Natural killer cell (primary cell): ENCODE measurements around the gene MAPKAPK3. TPM values are rescaled to one million over a fixed set of nuclear protein-coding genes. Genes with fewer than 3 reads are reported as not detected.

Experiments used
- ATAC-seq, 3 donors: fragments of 150-1000 bp in 2 of 3; fragments of 200-7000 bp in 1 of 3; cut with Tn5 transposase; 1 replicate in 1 of 3; 2 replicates in 2 of 3; pipeline ENCODE4 v1.10.0; 2021; ENCODE audit warnings: mild to moderate bottlenecking in 2 of 3, moderate library complexity in 2 of 3
- DNase-seq, 2 donors: peaks; one replicate each; pipeline versions ENCODE4 v3.0.0 to v3.0.0-alpha.2; 2013 to 2021; ENCODE audit warnings: mixed read lengths in 1 of 2
- H3K27ac ChIP-seq: one replicate; pipeline ENCODE4 v1.5.1; 2013; ENCODE audit warnings: mild to moderate bottlenecking, low read length
- H3K27me3 ChIP-seq: one replicate; pipeline ENCODE4 v1.6.1; 2013; ENCODE audit warnings: low read length; ENCODE audit not compliant: control insufficient read depth, insufficient read depth
- H3K36me3 ChIP-seq: one replicate; pipeline ENCODE4 v1.6.1; 2013; ENCODE audit warnings: low read length; ENCODE audit not compliant: control insufficient read depth, insufficient read depth
- H3K4me1 ChIP-seq: one replicate; pipeline ENCODE4 v1.6.1; 2013; ENCODE audit warnings: low read length; ENCODE audit not compliant: control insufficient read depth, insufficient read depth
- H3K4me3 ChIP-seq: one replicate; pipeline ENCODE4 v1.5.1; 2013; ENCODE audit warnings: low read length
- H3K9me3 ChIP-seq: one replicate; pipeline ENCODE4 v1.6.1; 2013; ENCODE audit warnings: low read length; ENCODE audit not compliant: control insufficient read depth, insufficient read depth
- H3K27ac Mint-ChIP-seq, 2 donors: one replicate each; pipeline ENCODE4 v1.8.0; 2022; ENCODE audit warnings: mild to moderate bottlenecking in 2 of 2, mixed read lengths in 2 of 2, moderate library complexity in 1 of 2
- H3K27me3 Mint-ChIP-seq, 2 donors: one replicate each; pipeline ENCODE4 v1.8.0; 2022; ENCODE audit warnings: low read depth in 2 of 2, mixed read lengths in 2 of 2
- H3K36me3 Mint-ChIP-seq: one replicate; pipeline ENCODE4 v1.8.0; 2022; ENCODE audit warnings: mixed read lengths
- H3K4me1 Mint-ChIP-seq, 2 donors: one replicate each; pipeline ENCODE4 v1.8.0; 2022; ENCODE audit warnings: mixed read lengths in 2 of 2
- H3K4me3 Mint-ChIP-seq: one replicate; pipeline ENCODE4 v1.8.0; 2022; ENCODE audit warnings: mild to moderate bottlenecking, moderate library complexity, mixed read lengths
- H3K9me3 Mint-ChIP-seq, 2 donors: one replicate each; pipeline ENCODE4 v1.8.0; 2022; ENCODE audit warnings: mixed read lengths in 2 of 2
- WGBS: methylation state at CpG from one replicate; pipeline ENCODE4 v1.1.7; 2013; ENCODE audit warnings: missing lambda C conversion rate; ENCODE audit not compliant: insufficient coverage; 5-methylcytosine and 5-hydroxymethylcytosine counted together
- intact Hi-C: fragments of 100-400 bp; cut with micrococcal nuclease; formaldehyde crosslinking; loops from one replicate; pipeline ENCODE4 v1.14.2; 2022
- total RNA-seq, 4 donors: library from RNA; stranded (reverse); fragments of 120-200 nt in 1 of 4; gene quantifications; one replicate each; pipeline versions ENCODE4 v1.2.3 to v1.2.4, GENCODE V29; 2013 to 2022
- TF ChIP-seq, protein P1 (sequence below): fragments of 200-600 bp; IDR thresholded peaks from one replicate; pipeline ENCODE4 v1.8.0; 2022; ENCODE audit warnings: antibody characterized with exemption

The MAPKAPK3 gene
- total RNA-seq, 3 donors from 2014 or later (not counting 1 experiment from before 2014, with no cell fraction given): 48.0 to 57.7 (median 49.3) TPM

DNA sequence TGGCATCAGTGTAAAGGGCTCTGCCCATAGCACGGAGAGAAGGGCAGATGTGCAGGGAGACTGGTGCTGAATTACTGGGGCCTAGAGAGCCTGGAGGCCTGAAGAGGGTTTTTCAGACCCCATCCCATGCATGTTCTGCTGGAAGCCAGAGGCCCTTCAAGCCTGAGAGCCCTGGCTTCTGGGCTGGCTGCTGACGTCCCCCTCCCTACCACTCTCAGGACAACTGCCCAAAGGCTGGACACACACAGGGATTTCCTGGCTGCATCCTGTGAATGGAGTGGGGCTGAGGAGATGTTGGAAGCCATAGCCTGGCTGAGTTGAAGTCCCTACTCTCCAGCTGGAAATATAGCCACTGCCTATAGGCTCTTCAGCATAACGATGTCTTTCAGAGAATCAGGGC lies 40.9 kb downstream of the MAPKAPK3 start:
- WGBS: 100% methylated on average over 2 of the region's 3 CpGs
- Histone ChIP-seq H3K27me3 (no peaks in the 10 kb centered on the region), H3K4me3 (no peak overlapping the region), H3K36me3 (no peaks in the 10 kb centered on the region), H3K4me1 (no peaks in the 10 kb centered on the region), H3K27ac (no peak overlapping the region), H3K9me3 (no peaks in the 10 kb centered on the region)
- intact Hi-C loops: loop anchor here (10.0 kb wide), 1 partner anchor 83 kb away; no protein-coding TSS in a partner anchor
- TF ChIP-seq, protein P1, sequence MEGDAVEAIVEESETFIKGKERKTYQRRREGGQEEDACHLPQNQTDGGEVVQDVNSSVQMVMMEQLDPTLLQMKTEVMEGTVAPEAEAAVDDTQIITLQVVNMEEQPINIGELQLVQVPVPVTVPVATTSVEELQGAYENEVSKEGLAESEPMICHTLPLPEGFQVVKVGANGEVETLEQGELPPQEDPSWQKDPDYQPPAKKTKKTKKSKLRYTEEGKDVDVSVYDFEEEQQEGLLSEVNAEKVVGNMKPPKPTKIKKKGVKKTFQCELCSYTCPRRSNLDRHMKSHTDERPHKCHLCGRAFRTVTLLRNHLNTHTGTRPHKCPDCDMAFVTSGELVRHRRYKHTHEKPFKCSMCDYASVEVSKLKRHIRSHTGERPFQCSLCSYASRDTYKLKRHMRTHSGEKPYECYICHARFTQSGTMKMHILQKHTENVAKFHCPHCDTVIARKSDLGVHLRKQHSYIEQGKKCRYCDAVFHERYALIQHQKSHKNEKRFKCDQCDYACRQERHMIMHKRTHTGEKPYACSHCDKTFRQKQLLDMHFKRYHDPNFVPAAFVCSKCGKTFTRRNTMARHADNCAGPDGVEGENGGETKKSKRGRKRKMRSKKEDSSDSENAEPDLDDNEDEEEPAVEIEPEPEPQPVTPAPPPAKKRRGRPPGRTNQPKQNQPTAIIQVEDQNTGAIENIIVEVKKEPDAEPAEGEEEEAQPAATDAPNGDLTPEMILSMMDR: no peak
- H3K4me1 Mint-ChIP-seq: peaks cover 0 to 2% of the 10 kb centered on the region in 2 donors
- no peaks in the 10 kb centered on the region for H3K36me3 Mint-ChIP-seq
- no peaks in the 10 kb centered on the region for H3K9me3 Mint-ChIP-seq
- ATAC-seq: no peak
- no peak overlapping the region for H3K4me3 Mint-ChIP-seq
- DNase-seq: no peak
- H3K27ac Mint-ChIP-seq: no peak overlapping the region
- H3K27me3 Mint-ChIP-seq: no peaks in the 10 kb centered on the region

DNA sequence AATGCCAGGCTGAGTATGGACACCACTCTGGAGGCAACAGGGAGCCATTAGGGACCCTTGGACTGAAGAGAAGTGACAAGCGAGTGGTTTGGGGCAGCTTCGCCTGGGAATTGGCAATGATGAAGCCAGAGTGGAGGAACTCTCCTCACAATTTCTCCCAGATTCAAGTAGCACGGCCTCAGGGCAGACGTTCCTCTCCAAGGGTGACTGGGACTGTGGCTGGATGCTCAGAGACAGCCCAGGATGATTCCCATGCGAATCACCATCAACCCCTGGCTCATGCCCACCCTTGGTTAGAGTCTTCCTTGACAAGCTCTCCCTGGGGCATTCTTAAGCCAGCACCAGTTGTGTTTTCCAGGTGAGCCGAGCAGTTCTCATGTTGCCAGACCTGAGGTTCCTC lies 41.5 kb downstream of the MAPKAPK3 start:
- Histone ChIP-seq H3K27ac (no peak overlapping the region), H3K36me3 (no peaks in the 10 kb centered on the region), H3K4me1 (no peaks in the 10 kb centered on the region), H3K9me3 (no peaks in the 10 kb centered on the region), H3K27me3 (no peaks in the 10 kb centered on the region), H3K4me3 (no peak overlapping the region)
- TF ChIP-seq, protein P1: no peak
- DNase-seq: no peak
- intact Hi-C loops: loop anchor here (10.0 kb wide), 1 partner anchor 84 kb away; no protein-coding TSS in a partner anchor
- no peaks in the 10 kb centered on the region for H3K36me3 Mint-ChIP-seq
- no peak overlapping the region for H3K4me3 Mint-ChIP-seq
- H3K27me3 Mint-ChIP-seq: no peaks in the 10 kb centered on the region
- H3K27ac Mint-ChIP-seq: no peak overlapping the region
- ATAC-seq: no peak
- WGBS: 95% methylated on average over 6 of the region's 6 CpGs
- no peaks in the 10 kb centered on the region for H3K9me3 Mint-ChIP-seq
- no peaks in the 10 kb centered on the region for H3K4me1 Mint-ChIP-seq

DNA sequence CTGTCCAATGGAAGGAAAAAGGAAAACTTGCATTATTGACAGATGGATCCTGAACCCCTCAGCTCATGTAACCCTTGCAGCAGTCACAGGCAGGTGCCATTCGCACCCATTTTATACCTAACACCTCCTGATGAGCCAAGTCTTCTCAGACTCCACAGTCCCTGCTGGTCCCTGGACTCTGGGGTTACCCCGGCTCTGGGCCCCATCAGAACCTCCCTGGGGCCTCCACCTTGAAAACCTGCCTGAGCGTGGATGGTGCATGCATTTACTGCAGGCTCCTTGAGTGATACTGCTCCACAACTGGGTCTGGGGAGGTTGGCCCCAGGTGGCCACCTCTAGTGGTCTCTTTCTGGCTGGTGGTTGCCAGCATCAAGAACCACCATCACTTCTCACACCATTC lies 41.9 kb downstream of the MAPKAPK3 start:
- H3K36me3 Mint-ChIP-seq: no peaks in the 10 kb centered on the region
- Histone ChIP-seq H3K36me3 (no peaks in the 10 kb centered on the region), H3K4me3 (no peak overlapping the region), H3K27me3 (no peaks in the 10 kb centered on the region), H3K27ac (no peak overlapping the region), H3K9me3 (no peaks in the 10 kb centered on the region), H3K4me1 (no peaks in the 10 kb centered on the region)
- H3K9me3 Mint-ChIP-seq: no peaks in the 10 kb centered on the region
- peak in 1 of 3 donors; percentile 24 for ATAC-seq
- intact Hi-C loops: loop anchor here (10.0 kb wide), 1 partner anchor 84 kb away; no protein-coding TSS in a partner anchor
- H3K4me1 Mint-ChIP-seq: no peaks in the 10 kb centered on the region
- DNase-seq: no peak
- WGBS: 90% methylated on average over 3 of the region's 3 CpGs
- no peak overlapping the region for H3K4me3 Mint-ChIP-seq
- TF ChIP-seq, protein P1: no peak
- no peak overlapping the region for H3K27ac Mint-ChIP-seq
- no peaks in the 10 kb centered on the region for H3K27me3 Mint-ChIP-seq

DNA sequence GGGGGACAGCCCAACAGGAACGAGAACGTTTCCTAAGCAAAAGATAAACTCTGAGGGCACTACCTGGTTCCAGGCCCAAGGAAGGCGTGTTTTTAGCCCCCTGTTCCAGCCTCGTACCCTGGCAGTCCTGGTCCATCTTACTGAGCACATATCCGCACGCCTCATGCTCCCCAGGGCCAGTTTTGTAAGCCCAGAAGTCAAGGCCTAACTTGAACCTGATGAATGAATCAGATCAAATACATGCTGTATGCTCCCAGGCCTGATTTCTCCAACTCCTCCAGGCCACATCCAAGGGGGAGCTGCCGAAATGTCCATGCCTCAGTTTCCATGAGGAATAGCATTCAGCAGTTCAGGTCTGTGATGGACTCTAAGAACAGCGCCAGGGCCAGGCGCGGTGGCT lies 43.4 kb downstream of the MAPKAPK3 start:
- Mint-ChIP-seq H3K9me3 (no peaks in the 10 kb centered on the region), H3K27me3 (no peaks in the 10 kb centered on the region), H3K4me1 (peaks cover 6% of the 10 kb centered on the region in 2 donors), H3K27ac (no peak overlapping the region), H3K36me3 (no peaks in the 10 kb centered on the region), H3K4me3 (no peak overlapping the region)
- 91% methylated on average over 10 of the region's 10 CpGs for WGBS
- Histone ChIP-seq H3K9me3 (no peaks in the 10 kb centered on the region), H3K36me3 (no peaks in the 10 kb centered on the region), H3K27me3 (no peaks in the 10 kb centered on the region), H3K4me3 (no peak overlapping the region), H3K27ac (no peak overlapping the region), H3K4me1 (peaks cover 2% of the 10 kb centered on the region)
- intact Hi-C loops: no loop called here
- ATAC-seq (no peak), DNase-seq (no peak)
- TF ChIP-seq, protein P1: no peak
